ENCODE data around the gene DNMT3A.

DNA sequence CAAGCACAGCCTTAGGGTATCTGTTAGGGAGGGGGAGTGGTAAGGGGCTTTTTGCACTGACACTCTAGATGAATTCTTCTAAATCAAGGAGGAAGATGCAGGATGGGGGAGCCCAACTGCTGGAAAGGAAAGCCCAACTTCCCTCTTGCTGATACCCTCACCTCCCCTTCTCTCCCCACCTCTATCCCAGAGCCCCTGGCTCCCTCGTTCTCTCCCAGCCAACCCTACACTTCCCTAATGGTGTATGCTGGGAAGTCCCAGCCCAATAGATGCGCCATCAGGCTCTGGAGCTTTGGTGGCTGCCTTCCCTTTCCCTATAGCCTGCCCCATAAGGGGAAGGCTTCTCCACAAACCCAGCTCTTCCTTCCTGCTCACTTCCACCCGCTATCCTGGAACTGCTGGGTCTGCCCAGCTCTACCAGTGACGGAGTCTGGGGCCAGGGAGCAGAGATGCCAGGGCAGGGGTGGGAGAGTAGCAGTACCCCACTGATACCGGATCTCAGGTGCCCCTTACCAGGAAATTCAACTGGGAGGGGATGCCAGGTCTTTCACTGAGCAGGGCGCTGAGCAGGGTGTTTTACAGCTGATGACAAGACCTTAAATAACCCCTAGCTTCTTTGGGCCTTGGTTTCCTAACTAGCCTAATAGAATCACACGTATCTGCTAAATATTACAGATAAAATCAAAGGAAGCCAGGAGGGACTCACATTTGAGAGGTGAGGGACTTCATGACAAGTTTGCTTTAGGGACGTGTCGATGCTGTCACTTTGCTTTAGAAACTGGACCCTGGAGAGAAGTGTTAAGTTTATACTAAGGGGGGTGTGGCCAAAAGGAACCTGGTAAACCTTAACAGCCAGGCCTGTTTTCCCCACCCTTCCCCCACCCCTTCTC lies 82.6 kb downstream of the DNMT3A start:
- TF ChIP-seq POLR2AphosphoS5 (IDR thresholded peaks at IDR 0.05; ENCODE audit: low read depth) (no peak), EZH2phosphoT487 (IDR thresholded peaks at IDR 0.05; ENCODE audit: unreplicated experiment) (no peak), EZH2 (IDR thresholded peaks at IDR 0.05; ENCODE audit: low read depth, unreplicated experiment) (no peak), ZNF331 (CRISPR knock-in tag; IDR thresholded peaks at IDR 0.05; ENCODE audit: low read depth) (no peak), CREB1 (CRISPR knock-in tag; IDR thresholded peaks at IDR 0.05; ENCODE audit: low read depth) (no peak)
- TF ChIP-seq, protein P1, sequence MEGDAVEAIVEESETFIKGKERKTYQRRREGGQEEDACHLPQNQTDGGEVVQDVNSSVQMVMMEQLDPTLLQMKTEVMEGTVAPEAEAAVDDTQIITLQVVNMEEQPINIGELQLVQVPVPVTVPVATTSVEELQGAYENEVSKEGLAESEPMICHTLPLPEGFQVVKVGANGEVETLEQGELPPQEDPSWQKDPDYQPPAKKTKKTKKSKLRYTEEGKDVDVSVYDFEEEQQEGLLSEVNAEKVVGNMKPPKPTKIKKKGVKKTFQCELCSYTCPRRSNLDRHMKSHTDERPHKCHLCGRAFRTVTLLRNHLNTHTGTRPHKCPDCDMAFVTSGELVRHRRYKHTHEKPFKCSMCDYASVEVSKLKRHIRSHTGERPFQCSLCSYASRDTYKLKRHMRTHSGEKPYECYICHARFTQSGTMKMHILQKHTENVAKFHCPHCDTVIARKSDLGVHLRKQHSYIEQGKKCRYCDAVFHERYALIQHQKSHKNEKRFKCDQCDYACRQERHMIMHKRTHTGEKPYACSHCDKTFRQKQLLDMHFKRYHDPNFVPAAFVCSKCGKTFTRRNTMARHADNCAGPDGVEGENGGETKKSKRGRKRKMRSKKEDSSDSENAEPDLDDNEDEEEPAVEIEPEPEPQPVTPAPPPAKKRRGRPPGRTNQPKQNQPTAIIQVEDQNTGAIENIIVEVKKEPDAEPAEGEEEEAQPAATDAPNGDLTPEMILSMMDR (conservative IDR thresholded peaks at IDR 0.05; ENCODE audit: low read depth in 2 of 2): no peak
- TF ChIP-seq, protein P2, sequence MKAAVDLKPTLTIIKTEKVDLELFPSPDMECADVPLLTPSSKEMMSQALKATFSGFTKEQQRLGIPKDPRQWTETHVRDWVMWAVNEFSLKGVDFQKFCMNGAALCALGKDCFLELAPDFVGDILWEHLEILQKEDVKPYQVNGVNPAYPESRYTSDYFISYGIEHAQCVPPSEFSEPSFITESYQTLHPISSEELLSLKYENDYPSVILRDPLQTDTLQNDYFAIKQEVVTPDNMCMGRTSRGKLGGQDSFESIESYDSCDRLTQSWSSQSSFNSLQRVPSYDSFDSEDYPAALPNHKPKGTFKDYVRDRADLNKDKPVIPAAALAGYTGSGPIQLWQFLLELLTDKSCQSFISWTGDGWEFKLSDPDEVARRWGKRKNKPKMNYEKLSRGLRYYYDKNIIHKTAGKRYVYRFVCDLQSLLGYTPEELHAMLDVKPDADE (IDR thresholded peaks at IDR 0.05): no peak
- TF ChIP-seq, protein P3, sequence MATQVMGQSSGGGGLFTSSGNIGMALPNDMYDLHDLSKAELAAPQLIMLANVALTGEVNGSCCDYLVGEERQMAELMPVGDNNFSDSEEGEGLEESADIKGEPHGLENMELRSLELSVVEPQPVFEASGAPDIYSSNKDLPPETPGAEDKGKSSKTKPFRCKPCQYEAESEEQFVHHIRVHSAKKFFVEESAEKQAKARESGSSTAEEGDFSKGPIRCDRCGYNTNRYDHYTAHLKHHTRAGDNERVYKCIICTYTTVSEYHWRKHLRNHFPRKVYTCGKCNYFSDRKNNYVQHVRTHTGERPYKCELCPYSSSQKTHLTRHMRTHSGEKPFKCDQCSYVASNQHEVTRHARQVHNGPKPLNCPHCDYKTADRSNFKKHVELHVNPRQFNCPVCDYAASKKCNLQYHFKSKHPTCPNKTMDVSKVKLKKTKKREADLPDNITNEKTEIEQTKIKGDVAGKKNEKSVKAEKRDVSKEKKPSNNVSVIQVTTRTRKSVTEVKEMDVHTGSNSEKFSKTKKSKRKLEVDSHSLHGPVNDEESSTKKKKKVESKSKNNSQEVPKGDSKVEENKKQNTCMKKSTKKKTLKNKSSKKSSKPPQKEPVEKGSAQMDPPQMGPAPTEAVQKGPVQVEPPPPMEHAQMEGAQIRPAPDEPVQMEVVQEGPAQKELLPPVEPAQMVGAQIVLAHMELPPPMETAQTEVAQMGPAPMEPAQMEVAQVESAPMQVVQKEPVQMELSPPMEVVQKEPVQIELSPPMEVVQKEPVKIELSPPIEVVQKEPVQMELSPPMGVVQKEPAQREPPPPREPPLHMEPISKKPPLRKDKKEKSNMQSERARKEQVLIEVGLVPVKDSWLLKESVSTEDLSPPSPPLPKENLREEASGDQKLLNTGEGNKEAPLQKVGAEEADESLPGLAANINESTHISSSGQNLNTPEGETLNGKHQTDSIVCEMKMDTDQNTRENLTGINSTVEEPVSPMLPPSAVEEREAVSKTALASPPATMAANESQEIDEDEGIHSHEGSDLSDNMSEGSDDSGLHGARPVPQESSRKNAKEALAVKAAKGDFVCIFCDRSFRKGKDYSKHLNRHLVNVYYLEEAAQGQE (IDR thresholded peaks at IDR 0.05; ENCODE audit: unreplicated experiment): no peak

All from GM23338 (cell line).